Dendritic cell treated with granulocyte-macrophage colony-stimulating factor and Interleukin-4, amounts not matched to agents 40 ng/mL and 50 ng/mL, for 4 days (primary cell): ENCODE results near the gene IDH3A.

ENCODE experiments used
- H3K27ac Mint-ChIP-seq: one replicate; pipeline ENCODE4 v1.8.0; 2022; ENCODE audit warnings: mild to moderate bottlenecking, mixed read lengths
- H3K27me3 Mint-ChIP-seq: one replicate; pipeline ENCODE4 v1.8.0; 2022; ENCODE audit warnings: mild to moderate bottlenecking, mixed read lengths
- H3K36me3 Mint-ChIP-seq: one replicate; pipeline ENCODE4 v1.8.0; 2022; ENCODE audit warnings: low read depth, mixed read lengths
- H3K4me1 Mint-ChIP-seq: one replicate; pipeline ENCODE4 v1.8.0; 2022; ENCODE audit warnings: low read depth, mixed read lengths
- H3K4me3 Mint-ChIP-seq: one replicate; pipeline ENCODE4 v1.8.0; 2022; ENCODE audit warnings: mild to moderate bottlenecking, moderate library complexity, mixed read lengths
- H3K9me3 Mint-ChIP-seq: one replicate; pipeline ENCODE4 v1.8.0; 2022; ENCODE audit warnings: mixed read lengths
- intact Hi-C: fragments of 100-400 bp; cut with micrococcal nuclease; formaldehyde crosslinking; loops from one replicate; pipeline ENCODE4 v1.15.0; 2022

Gene IDH3A

GRCh38 chr15:78206326-78207109, 57.4 kb downstream of the IDH3A start:
- Mint-ChIP-seq H3K9me3 (no peaks in the 10 kb centered on the region), H3K36me3 (no peaks in the 10 kb centered on the region), H3K4me1 (no peaks in the 10 kb centered on the region), H3K27ac (no peak overlapping the region), H3K27me3 (no peaks in the 10 kb centered on the region), H3K4me3 (no peak overlapping the region)
- intact Hi-C loops, result no loop called here

GRCh38 chr15:78207110-78207458, 57.9 kb downstream of the IDH3A start:
- intact Hi-C loops, result no loop called here
- H3K27me3 Mint-ChIP-seq, result peaks cover 2% of the 10 kb centered on the region
- no peaks in the 10 kb centered on the region for H3K9me3 Mint-ChIP-seq
- H3K36me3 Mint-ChIP-seq, result no peaks in the 10 kb centered on the region
- H3K27ac Mint-ChIP-seq, result no peak overlapping the region
- no peaks in the 10 kb centered on the region for H3K4me1 Mint-ChIP-seq
- no peak overlapping the region for H3K4me3 Mint-ChIP-seq

- intact Hi-C loops, result no loop called here
- Mint-ChIP-seq H3K4me3 (no peak overlapping the region), H3K36me3 (no peaks in the 10 kb centered on the region), H3K4me1 (no peaks in the 10 kb centered on the region), H3K27ac (no peak overlapping the region), H3K27me3 (peaks cover 4% of the 10 kb centered on the region), H3K9me3 (no peaks in the 10 kb centered on the region)
These were observed 58.6 kb downstream of the IDH3A start for GRCh38 chr15:78207641-78208340.

GRCh38 chr15:78208341-78208844, 59.2 kb downstream of the IDH3A start:
- no peaks in the 10 kb centered on the region for H3K4me1 Mint-ChIP-seq
- no peak overlapping the region for H3K27ac Mint-ChIP-seq
- intact Hi-C loops, result no loop called here
- H3K9me3 Mint-ChIP-seq, result no peaks in the 10 kb centered on the region
- H3K36me3 Mint-ChIP-seq, result no peaks in the 10 kb centered on the region
- peaks cover 4% of the 10 kb centered on the region for H3K27me3 Mint-ChIP-seq
- H3K4me3 Mint-ChIP-seq, result no peak overlapping the region

GRCh38 chr15:78208887-78209645, 59.9 kb downstream of the IDH3A start:
- Mint-ChIP-seq H3K9me3 (no peaks in the 10 kb centered on the region), H3K4me1 (no peaks in the 10 kb centered on the region), H3K4me3 (no peak overlapping the region), H3K27ac (no peak overlapping the region), H3K27me3 (peaks cover 4% of the 10 kb centered on the region), H3K36me3 (no peaks in the 10 kb centered on the region)
- intact Hi-C loops, result no loop called here

- no peak overlapping the region for H3K4me3 Mint-ChIP-seq
- H3K27ac Mint-ChIP-seq, result no peak overlapping the region
- no peaks in the 10 kb centered on the region for H3K9me3 Mint-ChIP-seq
- intact Hi-C loops, result no loop called here
- H3K4me1 Mint-ChIP-seq, result no peaks in the 10 kb centered on the region
- H3K36me3 Mint-ChIP-seq, result no peaks in the 10 kb centered on the region
- peaks cover 5% of the 10 kb centered on the region for H3K27me3 Mint-ChIP-seq
These were observed 60.6 kb downstream of the IDH3A start for GRCh38 chr15:78209646-78210348.

GRCh38 chr15:78210349-78210717, 61.2 kb downstream of the IDH3A start:
- Mint-ChIP-seq H3K9me3 (no peaks in the 10 kb centered on the region), H3K27ac (no peak overlapping the region), H3K36me3 (no peaks in the 10 kb centered on the region), H3K4me3 (no peak overlapping the region), H3K27me3 (peaks cover 5% of the 10 kb centered on the region), H3K4me1 (no peaks in the 10 kb centered on the region)
- intact Hi-C loops, result no loop called here

GRCh38 chr15:78211189-78211921, 62.2 kb downstream of the IDH3A start:
- H3K27ac Mint-ChIP-seq, result no peak overlapping the region
- intact Hi-C loops, result no loop called here
- no peaks in the 10 kb centered on the region for H3K4me1 Mint-ChIP-seq
- peaks cover 5% of the 10 kb centered on the region for H3K27me3 Mint-ChIP-seq
- H3K4me3 Mint-ChIP-seq, result no peak overlapping the region
- no peaks in the 10 kb centered on the region for H3K9me3 Mint-ChIP-seq
- no peaks in the 10 kb centered on the region for H3K36me3 Mint-ChIP-seq

- H3K4me3 Mint-ChIP-seq, result no peak overlapping the region
These were observed 62.8 kb downstream of the IDH3A start for GRCh38 chr15:78212008-78212407.

GRCh38 chr15:78212546-78213424, 63.6 kb downstream of the IDH3A start:
- H3K36me3 Mint-ChIP-seq, result no peaks in the 10 kb centered on the region

More at GRCh38 chr15:78212008-78212407, 62.8 kb downstream of the IDH3A start:
- no peak overlapping the region for H3K27ac Mint-ChIP-seq
- no peaks in the 10 kb centered on the region for H3K4me1 Mint-ChIP-seq
- peaks cover 5% of the 10 kb centered on the region for H3K27me3 Mint-ChIP-seq
- H3K36me3 Mint-ChIP-seq, result no peaks in the 10 kb centered on the region
- intact Hi-C loops, result no loop called here
- no peaks in the 10 kb centered on the region for H3K9me3 Mint-ChIP-seq

GRCh38 chr15:78213425-78213750, 64.2 kb downstream of the IDH3A start:
- no peaks in the 10 kb centered on the region for H3K9me3 Mint-ChIP-seq
- H3K36me3 Mint-ChIP-seq, result no peaks in the 10 kb centered on the region
- intact Hi-C loops, result no loop called here
- no peaks in the 10 kb centered on the region for H3K4me1 Mint-ChIP-seq
- no peak overlapping the region for H3K4me3 Mint-ChIP-seq
- H3K27me3 Mint-ChIP-seq, result peaks cover 5% of the 10 kb centered on the region
- H3K27ac Mint-ChIP-seq, result no peak overlapping the region

More at GRCh38 chr15:78212546-78213424, 63.6 kb downstream of the IDH3A start:
- H3K4me3 Mint-ChIP-seq, result no peak overlapping the region
- intact Hi-C loops, result no loop called here
- H3K27ac Mint-ChIP-seq, result no peak overlapping the region
- H3K9me3 Mint-ChIP-seq, result no peaks in the 10 kb centered on the region
- H3K4me1 Mint-ChIP-seq, result no peaks in the 10 kb centered on the region
- peaks cover 5% of the 10 kb centered on the region for H3K27me3 Mint-ChIP-seq

GRCh38 chr15:78213956-78214355, 64.8 kb downstream of the IDH3A start:
- intact Hi-C loops, result no loop called here
- Mint-ChIP-seq H3K9me3 (no peaks in the 10 kb centered on the region), H3K27ac (no peak overlapping the region), H3K27me3 (peaks cover 5% of the 10 kb centered on the region), H3K4me1 (no peaks in the 10 kb centered on the region), H3K36me3 (no peaks in the 10 kb centered on the region), H3K4me3 (no peak overlapping the region)
